ENCODE data around the gene LZTS2.

GRCh38 chr10:100980711-100981110 is 18.9 kb upstream of the LZTS2 start:
- TF ChIP-seq ZNF274 (IDR thresholded peaks at IDR 0.05; ENCODE audit: low read length): no peak
- TF ChIP-seq ZNF274 (tag by site-specific recombination; IDR thresholded peaks at IDR 0.05; ENCODE audit: borderline replicate concordance): no peak
- TF ChIP-seq ZNF596 (tag by site-specific recombination; IDR thresholded peaks at IDR 0.05): no peak
